Hepatocyte (in vitro differentiated cells): ENCODE measurements around the gene PITHD1.

Source experiments
- EZH2 ChIP-seq: fragments of 200-600 bp; sonication (generic); IDR thresholded peaks from 2 replicates; pipeline ENCODE4 v1.6.1; 2016; ENCODE audit warnings: antibody characterized with exemption, mild to moderate bottlenecking, borderline replicate concordance
- EZH2phosphoT487 ChIP-seq: fragments of 200-600 bp; sonication (generic); IDR thresholded peaks from one replicate; pipeline ENCODE4 v1.6.1; 2018; ENCODE audit warnings: antibody characterized with exemption, mild to moderate bottlenecking, low read depth, moderate library complexity; ENCODE audit not compliant: unreplicated experiment, severe bottlenecking
- TF ChIP-seq, protein P1 (sequence below): fragments of 200-600 bp; sonication (generic); IDR thresholded peaks from 2 replicates; pipeline ENCODE4 v1.5.1; 2016; ENCODE audit warnings: antibody characterized with exemption, mild to moderate bottlenecking; ENCODE audit not compliant: poor library complexity

- TF ChIP-seq, protein P1, sequence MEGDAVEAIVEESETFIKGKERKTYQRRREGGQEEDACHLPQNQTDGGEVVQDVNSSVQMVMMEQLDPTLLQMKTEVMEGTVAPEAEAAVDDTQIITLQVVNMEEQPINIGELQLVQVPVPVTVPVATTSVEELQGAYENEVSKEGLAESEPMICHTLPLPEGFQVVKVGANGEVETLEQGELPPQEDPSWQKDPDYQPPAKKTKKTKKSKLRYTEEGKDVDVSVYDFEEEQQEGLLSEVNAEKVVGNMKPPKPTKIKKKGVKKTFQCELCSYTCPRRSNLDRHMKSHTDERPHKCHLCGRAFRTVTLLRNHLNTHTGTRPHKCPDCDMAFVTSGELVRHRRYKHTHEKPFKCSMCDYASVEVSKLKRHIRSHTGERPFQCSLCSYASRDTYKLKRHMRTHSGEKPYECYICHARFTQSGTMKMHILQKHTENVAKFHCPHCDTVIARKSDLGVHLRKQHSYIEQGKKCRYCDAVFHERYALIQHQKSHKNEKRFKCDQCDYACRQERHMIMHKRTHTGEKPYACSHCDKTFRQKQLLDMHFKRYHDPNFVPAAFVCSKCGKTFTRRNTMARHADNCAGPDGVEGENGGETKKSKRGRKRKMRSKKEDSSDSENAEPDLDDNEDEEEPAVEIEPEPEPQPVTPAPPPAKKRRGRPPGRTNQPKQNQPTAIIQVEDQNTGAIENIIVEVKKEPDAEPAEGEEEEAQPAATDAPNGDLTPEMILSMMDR: no peak
- TF ChIP-seq EZH2phosphoT487 (no peak), EZH2 (no peak)
Measured at GRCh38 chr1:23799570-23800399, 21.6 kb downstream of the PITHD1 start.
